ENCODE measurements around the gene C1R.
A peak's percentile ranks its signal among the peaks of the same experiment; 100 is the strongest.

Gene C1R

DNA sequence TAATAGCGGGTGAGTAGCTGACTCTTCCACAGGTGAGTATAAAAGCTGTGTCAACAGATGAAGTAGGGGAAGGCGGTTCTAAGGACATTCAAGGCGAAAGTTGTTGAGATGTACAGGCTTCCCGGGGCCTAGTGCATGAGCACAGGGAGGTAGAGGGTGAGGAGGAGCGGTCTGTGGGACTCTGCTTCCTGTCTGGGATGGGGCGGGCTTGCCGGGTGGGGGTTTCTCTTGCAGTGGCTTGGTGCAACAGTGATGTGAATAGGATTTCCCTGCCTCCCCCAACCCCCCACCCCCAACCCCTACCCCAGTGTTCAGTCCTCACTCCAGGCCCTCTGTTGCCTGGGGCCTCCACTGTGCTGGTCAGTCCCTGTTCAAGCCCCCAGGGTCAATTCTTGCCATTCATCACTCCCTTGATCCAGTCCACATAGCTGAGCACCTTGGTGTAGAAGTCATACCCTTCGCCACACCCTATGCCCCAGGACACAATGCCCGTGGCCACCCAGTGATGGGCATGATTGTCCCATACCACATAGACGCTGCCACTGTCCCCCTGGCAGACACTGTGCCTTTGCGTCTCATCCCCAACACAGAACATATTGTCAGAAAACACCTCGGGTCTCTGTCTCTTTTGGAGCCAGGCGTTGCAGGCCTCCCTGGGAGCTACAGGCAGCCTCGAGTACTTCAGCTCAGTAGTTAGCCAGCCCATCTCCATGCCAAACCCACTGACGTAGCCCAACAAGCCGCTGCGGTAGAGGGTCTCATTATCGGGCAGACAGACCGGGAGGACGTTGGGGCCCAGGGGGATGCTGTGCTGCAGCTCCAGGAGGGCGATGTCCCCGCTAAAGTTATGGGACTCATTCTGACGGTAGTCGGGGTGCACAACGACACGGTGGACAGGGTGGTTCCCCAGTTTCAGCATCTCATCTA, 4.0 kb upstream of the C1R start:
- H4K20me1 ChIP-seq: peaks cover 0 to 6% (median 0%) of the 10 kb centered on the region in 11 experiments; a peak in 1 of 22 replicates
- H3K27me3 ChIP-seq: 0 out of 22 replicates have a peak, but pooled peaks cover 0 to 2% (median 0%) of the 10 kb centered on the region in 11 experiments
- H3K4me2 ChIP-seq: no peak overlapping the region
- no peak overlapping the region for H3K27ac ChIP-seq
- no peaks in the 10 kb centered on the region for H3K9me3 ChIP-seq (replicated peaks in 1 of 11)
- H3K4me1 ChIP-seq: peaks cover 11 to 33% (median 12%) of the 10 kb centered on the region in 10 experiments
- H3K9ac ChIP-seq: peak overlapping the region in 1 of 11 experiments; percentile 2; a peak in 1 of 22 replicates
- TF ChIP-seq Cebpa-rat (IDR thresholded peaks at IDR 0.05): no peak
- peaks cover 0 to 27% (median 9%) of the 10 kb centered on the region in 11 experiments; a peak in 15 of 22 replicates for H3K36me3 ChIP-seq
- no peak overlapping the region for H3K4me3 ChIP-seq

DNA sequence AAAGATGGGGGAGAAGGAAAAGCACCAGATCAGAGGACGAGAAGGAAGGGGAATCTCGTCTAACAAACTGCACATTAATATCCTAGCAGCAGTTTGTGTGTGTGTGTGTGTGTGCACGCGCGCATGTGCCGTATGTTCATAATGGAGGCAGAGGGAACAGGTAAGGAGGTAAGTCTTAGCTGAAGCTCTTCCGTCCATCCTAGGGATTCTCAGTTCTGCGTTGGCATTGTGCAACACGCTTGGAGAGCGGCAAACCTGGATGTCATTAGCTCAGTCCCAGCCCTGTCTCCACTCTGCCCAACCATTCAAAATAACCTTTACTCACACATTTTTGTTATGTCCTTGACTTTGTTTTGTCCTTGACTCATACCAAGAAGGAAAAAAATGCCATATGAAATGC, 1.6 kb upstream of the C1R start:
- no peak overlapping the region for H3K4me3 ChIP-seq
- no peak overlapping the region for H3K9ac ChIP-seq
- H3K4me2 ChIP-seq: no peak overlapping the region

DNA sequence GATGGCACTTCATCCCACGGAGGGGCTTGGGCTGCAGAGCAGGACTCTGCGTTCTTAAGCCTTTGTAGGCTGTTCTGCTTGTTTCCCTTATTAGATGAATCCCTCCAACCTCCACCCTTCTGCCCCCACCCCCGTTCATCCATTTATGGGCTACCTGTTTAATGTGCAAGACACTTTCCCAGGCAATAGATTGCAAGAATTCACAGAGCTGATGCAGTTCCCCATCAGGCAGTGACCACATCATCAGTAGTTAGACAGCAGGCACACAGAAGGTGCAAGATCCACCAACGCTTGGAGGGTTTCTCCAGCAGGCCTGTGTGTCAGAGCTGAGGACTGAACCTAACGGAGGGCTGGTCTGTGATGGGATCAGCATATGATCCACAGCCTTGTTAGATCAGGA, 1.2 kb upstream of the C1R start:
- no peak overlapping the region; a peak in 2 of 22 replicates for H3K9ac ChIP-seq
- H3K4me2 ChIP-seq: no peak overlapping the region
- peaks cover 22 to 27% (median 25%) of the 10 kb centered on the region in 10 experiments for H3K4me1 ChIP-seq
- peaks cover 0 to 11% (median 0%) of the 10 kb centered on the region in 11 experiments; a peak in 6 of 22 replicates for H3K36me3 ChIP-seq
- TF ChIP-seq Cebpa-rat (IDR thresholded peaks at IDR 0.05): no peak
- H3K27me3 ChIP-seq: 0 out of 22 replicates have a peak, but pooled peaks cover 0 to 5% (median 0%) of the 10 kb centered on the region in 11 experiments
- no peaks in the 10 kb centered on the region for H4K20me1 ChIP-seq
- no peak overlapping the region for H3K27ac ChIP-seq
- H3K4me3 ChIP-seq: no peak overlapping the region
- H3K9me3 ChIP-seq (replicated peaks in 1 of 11): no peaks in the 10 kb centered on the region

More for the DNA sequence above, 1.6 kb upstream of the C1R start:
- Histone ChIP-seq H3K36me3 (peaks cover 0 to 14% (median 0%) of the 10 kb centered on the region in 11 experiments; a peak in 7 of 22 replicates), H3K9me3 (replicated peaks in 1 of 11) (no peaks in the 10 kb centered on the region), H3K4me1 (peaks cover 22 to 31% (median 25%) of the 10 kb centered on the region in 10 experiments), H3K27ac (no peak overlapping the region), H4K20me1 (no peaks in the 10 kb centered on the region), H3K27me3 (0 out of 22 replicates have a peak, but pooled peaks cover 0 to 5% (median 0%) of the 10 kb centered on the region in 11 experiments)
- TF ChIP-seq Cebpa-rat (IDR thresholded peaks at IDR 0.05): no peak

DNA sequence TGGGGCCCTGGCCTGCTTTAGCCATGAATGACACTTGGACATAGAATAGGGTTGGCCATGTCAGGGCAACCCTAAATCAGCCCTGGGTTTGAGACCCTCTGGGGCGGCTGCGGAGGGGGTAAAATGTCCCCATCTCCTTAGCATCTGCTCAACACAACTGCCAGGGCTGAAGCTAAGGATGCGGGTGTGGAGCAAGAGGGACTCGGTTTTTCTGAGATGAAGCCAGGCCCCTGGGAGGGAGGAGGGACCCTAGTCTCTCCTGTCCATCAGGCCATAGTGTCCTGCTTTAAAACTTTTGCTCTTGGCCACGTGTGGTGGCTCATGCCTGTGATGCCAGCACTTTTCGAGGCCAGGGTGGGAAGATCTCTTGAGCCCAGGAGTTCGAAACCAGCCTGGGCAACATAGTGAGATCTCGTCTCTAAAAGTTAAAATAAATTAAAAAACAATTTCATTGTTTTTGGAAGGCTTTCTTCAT, 778 bp upstream of the C1R start:
- 0 out of 22 replicates have a peak overlapping the region, but pooled peaks of 1 of the 11 experiments have one; percentile 57 for H3K4me2 ChIP-seq
- no peaks in the 10 kb centered on the region for H3K9me3 ChIP-seq (replicated peaks in 1 of 11)
- H3K27me3 ChIP-seq: 0 out of 22 replicates have a peak, but pooled peaks cover 0 to 5% (median 0%) of the 10 kb centered on the region in 11 experiments
- peaks cover 22 to 27% (median 25%) of the 10 kb centered on the region in 10 experiments for H3K4me1 ChIP-seq
- no peak for TF ChIP-seq Cebpa-rat (IDR thresholded peaks at IDR 0.05)
- H3K9ac ChIP-seq: peak overlapping the region in 8 of 11 experiments; percentile 4 to 51 (median 36); a peak in 12 of 22 replicates
- peaks cover 0 to 7% (median 0%) of the 10 kb centered on the region in 11 experiments; a peak in 5 of 22 replicates for H3K36me3 ChIP-seq
- no peaks in the 10 kb centered on the region for H4K20me1 ChIP-seq
- no peak overlapping the region for H3K4me3 ChIP-seq
- H3K27ac ChIP-seq: no peak overlapping the region; a peak in 1 of 22 replicates

DNA sequence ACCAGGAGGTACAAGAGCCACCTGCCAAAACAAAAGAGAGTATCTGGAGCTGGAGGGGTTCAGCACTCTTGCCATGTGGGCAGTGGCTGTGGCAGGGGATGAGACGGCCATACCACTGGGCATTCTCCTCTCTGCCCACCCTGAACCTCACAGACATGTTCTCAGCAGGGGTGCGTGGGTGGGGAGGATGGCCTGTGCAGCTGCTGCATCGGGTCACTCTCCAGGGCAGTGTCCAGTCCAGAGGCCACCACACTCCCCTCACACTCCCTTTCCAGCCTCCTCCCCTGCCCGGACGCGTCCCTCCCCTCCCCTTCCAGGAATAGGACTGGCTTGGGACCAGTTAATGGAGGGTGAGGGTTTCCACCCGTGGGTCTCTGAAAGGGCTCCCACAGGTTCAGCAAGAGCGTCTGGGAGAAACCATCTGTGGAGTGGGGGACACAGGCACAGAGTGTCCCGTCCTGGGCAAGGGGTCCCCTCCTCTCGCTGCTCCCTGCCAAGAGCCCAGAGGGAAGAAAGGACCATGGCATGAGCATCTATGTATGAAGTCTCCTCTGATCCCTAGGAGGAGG, 501 bp downstream of the C1R start:
- peak overlapping the region in 6 of 11 experiments; percentile 4 to 51 (median 32); a peak in 9 of 22 replicates for H3K9ac ChIP-seq
- no peak for TF ChIP-seq Cebpa-rat (IDR thresholded peaks at IDR 0.05)
- peaks cover 0 to 3% (median 0%) of the 10 kb centered on the region in 11 experiments; a peak in 2 of 22 replicates for H3K36me3 ChIP-seq
- H3K27ac ChIP-seq: peak overlapping the region in 4 of 11 experiments; percentile 14 to 50 (median 36); a peak in 3 of 22 replicates
- no peaks in the 10 kb centered on the region for H3K9me3 ChIP-seq (replicated peaks in 1 of 11)
- H4K20me1 ChIP-seq: no peaks in the 10 kb centered on the region
- peak overlapping the region; percentile 32 to 86 (median 64) for H3K4me2 ChIP-seq
- peaks cover 22 to 27% (median 25%) of the 10 kb centered on the region in 10 experiments for H3K4me1 ChIP-seq
- H3K4me3 ChIP-seq: no peak overlapping the region
- H3K27me3 ChIP-seq: 0 out of 22 replicates have a peak, but pooled peaks cover 0 to 5% (median 0%) of the 10 kb centered on the region in 11 experiments

DNA sequence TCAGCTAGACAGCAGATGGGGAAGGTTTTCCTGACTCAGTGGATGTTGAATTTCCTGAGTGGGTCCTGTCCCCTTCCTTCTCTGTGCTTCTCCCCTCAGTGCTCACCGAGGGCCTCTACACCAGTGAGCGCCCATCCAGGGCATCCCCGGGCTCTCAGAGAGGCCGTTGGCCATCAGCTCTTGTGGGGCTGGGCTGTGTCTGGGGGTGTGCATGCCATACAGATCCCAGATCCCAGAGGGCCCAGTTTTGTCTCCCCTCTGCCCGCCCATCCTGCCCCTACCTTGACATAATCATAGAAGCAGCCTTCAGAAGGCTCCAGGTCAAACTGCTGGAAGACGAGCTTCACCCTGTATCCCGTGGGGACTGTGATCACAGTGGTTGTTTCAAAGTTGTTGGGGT, 1.1 kb downstream of the C1R start:
- no peak for TF ChIP-seq Cebpa-rat (IDR thresholded peaks at IDR 0.05)
- H3K4me2 ChIP-seq: peak overlapping the region; percentile 32 to 73 (median 59); a peak in 20 of 22 replicates
- H3K36me3 ChIP-seq: no peaks in the 10 kb centered on the region
- no peak overlapping the region for H3K27ac ChIP-seq
- H4K20me1 ChIP-seq: no peaks in the 10 kb centered on the region
- peaks cover 22 to 27% (median 25%) of the 10 kb centered on the region in 10 experiments for H3K4me1 ChIP-seq
- no peaks in the 10 kb centered on the region for H3K9me3 ChIP-seq (replicated peaks in 1 of 11)
- H3K27me3 ChIP-seq: 0 out of 22 replicates have a peak, but pooled peaks cover 0 to 5% (median 0%) of the 10 kb centered on the region in 11 experiments
- H3K9ac ChIP-seq: peak overlapping the region in 3 of 11 experiments; percentile 9 to 37 (median 12); a peak in 1 of 22 replicates
- H3K4me3 ChIP-seq: no peak overlapping the region

DNA sequence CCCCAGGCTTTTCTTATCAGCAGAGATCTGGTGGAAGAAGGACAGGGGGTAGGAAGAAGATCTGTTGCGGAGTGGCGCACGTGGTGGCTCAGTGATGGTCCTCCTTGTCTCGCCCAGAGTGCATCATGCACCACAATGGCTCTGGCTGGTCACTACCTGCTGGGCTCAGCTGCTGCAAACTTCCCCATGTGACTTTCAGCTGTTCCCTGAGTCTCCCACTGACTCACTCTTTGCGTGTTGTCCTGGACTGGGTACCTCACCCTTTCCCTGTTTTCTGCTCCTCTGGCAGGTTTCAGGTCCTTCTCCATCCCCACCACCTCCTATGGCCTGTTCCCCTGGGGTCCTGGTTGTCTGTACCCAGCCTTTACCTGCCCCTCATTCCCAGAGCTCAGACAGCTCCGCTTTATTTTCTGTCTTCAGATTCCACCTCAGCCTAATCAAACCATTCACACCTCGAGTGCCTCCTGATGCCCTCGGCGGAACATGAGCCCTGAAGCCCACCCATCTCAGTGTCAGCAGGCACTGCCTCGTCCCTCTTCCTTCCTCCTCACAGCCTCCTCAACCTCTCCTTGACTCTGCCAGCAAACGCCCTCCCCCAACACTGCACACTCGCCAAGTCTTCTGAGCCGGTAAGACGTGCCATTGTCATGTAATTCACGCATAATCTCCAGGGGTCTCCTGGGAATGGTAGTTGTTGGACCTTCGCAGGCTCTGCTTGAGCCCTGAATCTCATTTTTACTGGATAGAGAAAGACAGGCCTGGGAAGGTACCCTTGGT, 1.8 kb downstream of the C1R start:
- H3K27me3 ChIP-seq: 0 out of 22 replicates have a peak, but pooled peaks cover 0 to 5% (median 0%) of the 10 kb centered on the region in 11 experiments
- H3K9ac ChIP-seq: peak overlapping the region in 4 of 11 experiments; percentile 9 to 37 (median 11); a peak in 4 of 22 replicates
- H3K36me3 ChIP-seq: no peaks in the 10 kb centered on the region
- peak overlapping the region; percentile 16 to 73 (median 57); a peak in 21 of 22 replicates for H3K4me2 ChIP-seq
- H4K20me1 ChIP-seq: no peaks in the 10 kb centered on the region
- no peak overlapping the region for H3K4me3 ChIP-seq
- no peak for TF ChIP-seq Cebpa-rat (IDR thresholded peaks at IDR 0.05)
- H3K9me3 ChIP-seq (replicated peaks in 1 of 11): peaks cover 0 to 6% (median 2%) of the 10 kb centered on the region in 11 experiments; a peak in 16 of 22 replicates
- peaks cover 22 to 27% (median 25%) of the 10 kb centered on the region in 10 experiments for H3K4me1 ChIP-seq
- H3K27ac ChIP-seq: no peak overlapping the region

Data from BLaER1 treated with 17β-estradiol and CSF1 and Interleukin-3, amounts not matched to agents 10 nM and 100 nM (cell line).